Adrenal gland (tissue), 5 donors: ENCODE results near the gene COX7A2.

Experiments
- POLR2A ChIP-seq, 2 donors: fragments of 450-650 bp; IDR thresholded peaks; one replicate each; pipeline ENCODE4 v1.6.1; 2017; ENCODE audit warnings: antibody characterized with exemption in 2 of 2, mild to moderate bottlenecking in 2 of 2, moderate library complexity in 1 of 2
- TF ChIP-seq, protein P1 (sequence below), 6 experiments: fragments of 450-650 bp in 4 of 6; fragments of 200-600 bp in 2 of 6; sonication (generic) in 1 of 6; IDR thresholded peaks; 1 replicate in 5 of 6; 2 replicates in 1 of 6; pipeline versions ENCODE4 v1.5.1 to v1.8.0; 2016 to 2021; ENCODE audit warnings: antibody characterized with exemption in 6 of 6, mild to moderate bottlenecking in 2 of 6, moderate library complexity in 1 of 6
- donor health status: DM: no; HTN: no; CAD: no.

GRCh38 chr6:75221116-75221515, 22.5 kb downstream of the COX7A2 start:
- TF ChIP-seq, protein P1, sequence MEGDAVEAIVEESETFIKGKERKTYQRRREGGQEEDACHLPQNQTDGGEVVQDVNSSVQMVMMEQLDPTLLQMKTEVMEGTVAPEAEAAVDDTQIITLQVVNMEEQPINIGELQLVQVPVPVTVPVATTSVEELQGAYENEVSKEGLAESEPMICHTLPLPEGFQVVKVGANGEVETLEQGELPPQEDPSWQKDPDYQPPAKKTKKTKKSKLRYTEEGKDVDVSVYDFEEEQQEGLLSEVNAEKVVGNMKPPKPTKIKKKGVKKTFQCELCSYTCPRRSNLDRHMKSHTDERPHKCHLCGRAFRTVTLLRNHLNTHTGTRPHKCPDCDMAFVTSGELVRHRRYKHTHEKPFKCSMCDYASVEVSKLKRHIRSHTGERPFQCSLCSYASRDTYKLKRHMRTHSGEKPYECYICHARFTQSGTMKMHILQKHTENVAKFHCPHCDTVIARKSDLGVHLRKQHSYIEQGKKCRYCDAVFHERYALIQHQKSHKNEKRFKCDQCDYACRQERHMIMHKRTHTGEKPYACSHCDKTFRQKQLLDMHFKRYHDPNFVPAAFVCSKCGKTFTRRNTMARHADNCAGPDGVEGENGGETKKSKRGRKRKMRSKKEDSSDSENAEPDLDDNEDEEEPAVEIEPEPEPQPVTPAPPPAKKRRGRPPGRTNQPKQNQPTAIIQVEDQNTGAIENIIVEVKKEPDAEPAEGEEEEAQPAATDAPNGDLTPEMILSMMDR (IDR thresholded peaks at IDR 0.05): no peak
- no peak for TF ChIP-seq POLR2A (IDR thresholded peaks at IDR 0.05)
